Brain microvascular endothelial cell (primary cell): ENCODE measurements around the gene MSANTD3.
A peak's percentile ranks its signal among the peaks of the same experiment; 100 is the strongest.

Source experiments
- DNase-seq: peaks from one replicate; pipeline ENCODE4 v3.0.0-alpha.2; 2020
- H3K27ac ChIP-seq: fragments of 250-450 bp; sonication (Bioruptor Pico); 2 replicates; pipeline ENCODE4 v1.5.1; 2020; ENCODE audit warnings: mild to moderate bottlenecking, moderate library complexity
- H3K27me3 ChIP-seq: fragments of 250-450 bp; sonication (Bioruptor Pico); replicated peaks from 2 replicates; pipeline ENCODE4 v1.5.1; 2020; ENCODE audit warnings: mild to moderate bottlenecking
- H3K36me3 ChIP-seq: fragments of 250-450 bp; sonication (Bioruptor Pico); replicated peaks from 2 replicates; pipeline ENCODE4 v1.5.1; 2020; ENCODE audit warnings: mild to moderate bottlenecking
- H3K4me3 ChIP-seq: 2 replicates; pipeline ENCODE4 v1.5.1; 2011; ENCODE audit warnings: low read depth, mild to moderate bottlenecking, control low read depth, low read length, moderate library complexity
- CTCF ChIP-seq: IDR thresholded peaks from 2 replicates; pipeline ENCODE4 v1.5.1; 2011; ENCODE audit warnings: low read depth, mild to moderate bottlenecking, moderate library complexity, low read length, control low read depth, inconsistent platforms; ENCODE audit errors: missing control alignments
- in situ Hi-C: cut with HindIII; loops from 2 replicates; pipeline ENCODE4 v1.10.0; 2017; ENCODE audit warnings: low sequenced_read_pairs, low pct_ligation_motif_present

MSANTD3 gene

GRCh38 chr9:100465761-100466160 lies 38.8 kb downstream of the MSANTD3 start:
- in situ Hi-C loops = no loop called here
- no peak for TF ChIP-seq CTCF
- H3K4me3 ChIP-seq = no peak overlapping the region
- no peaks in the 10 kb centered on the region for H3K36me3 ChIP-seq
- H3K27ac ChIP-seq = no peak overlapping the region
- no peak for DNase-seq
- H3K27me3 ChIP-seq = no peaks in the 10 kb centered on the region

DNA sequence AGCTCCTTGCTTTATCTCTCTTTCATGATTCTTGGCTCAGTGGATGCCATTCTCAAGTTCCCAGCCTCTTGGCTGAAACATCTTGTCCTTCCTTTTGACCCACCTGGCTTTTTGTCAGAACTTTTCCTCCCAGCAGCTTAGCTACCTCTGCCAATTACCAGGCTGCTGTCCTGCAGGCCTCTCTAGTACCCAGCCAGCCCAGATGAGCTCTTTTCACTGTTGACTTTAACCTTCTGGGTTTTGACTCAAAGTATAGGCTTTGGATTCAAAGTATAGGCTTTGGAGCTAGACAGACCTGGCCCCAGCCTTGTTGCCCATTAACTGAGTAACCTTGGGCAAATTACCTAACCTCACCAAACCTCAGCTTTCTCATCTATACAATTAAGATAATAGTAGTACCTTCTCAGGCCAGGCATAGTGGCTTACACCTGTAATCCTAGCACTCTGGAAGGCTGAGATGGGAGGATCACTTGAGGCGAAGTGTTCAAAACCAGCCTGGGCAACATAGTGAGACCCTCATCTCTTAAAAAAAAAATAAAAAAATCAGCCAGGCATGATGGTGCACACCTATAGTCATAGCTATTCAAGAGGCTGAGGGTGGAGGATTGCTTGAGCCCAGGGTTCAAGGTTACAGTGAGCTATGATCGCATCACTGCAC lies 39.4 kb downstream of the MSANTD3 start:
- H3K27ac ChIP-seq = no peak overlapping the region
- no peak for TF ChIP-seq CTCF
- DNase-seq = no peak
- H3K27me3 ChIP-seq = no peaks in the 10 kb centered on the region
- H3K4me3 ChIP-seq = no peak overlapping the region
- in situ Hi-C loops = no loop called here
- H3K36me3 ChIP-seq = no peaks in the 10 kb centered on the region

DNA sequence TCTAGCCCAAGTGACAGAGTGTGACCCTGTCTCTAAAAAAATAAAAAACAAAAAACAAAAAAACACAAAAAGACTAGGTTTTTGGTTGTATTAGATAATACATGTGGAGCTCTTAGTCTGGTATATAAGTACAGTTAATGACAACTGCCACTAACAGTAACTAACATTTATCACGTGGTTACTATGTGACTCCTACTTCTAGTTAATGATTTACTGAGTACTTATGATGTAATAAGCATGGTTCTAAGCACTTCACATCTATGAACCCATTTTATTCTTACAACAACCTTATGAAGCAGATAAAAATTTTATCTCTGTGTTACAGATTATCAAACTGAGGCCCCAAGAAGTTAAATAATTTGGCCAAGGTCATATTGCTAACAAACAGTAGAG lies 39.9 kb downstream of the MSANTD3 start:
- no peak for TF ChIP-seq CTCF
- no peak for DNase-seq
- H3K27ac ChIP-seq = no peak overlapping the region
- in situ Hi-C loops = no loop called here
- no peak overlapping the region for H3K4me3 ChIP-seq
- H3K36me3 ChIP-seq = no peaks in the 10 kb centered on the region
- H3K27me3 ChIP-seq = no peaks in the 10 kb centered on the region

DNA sequence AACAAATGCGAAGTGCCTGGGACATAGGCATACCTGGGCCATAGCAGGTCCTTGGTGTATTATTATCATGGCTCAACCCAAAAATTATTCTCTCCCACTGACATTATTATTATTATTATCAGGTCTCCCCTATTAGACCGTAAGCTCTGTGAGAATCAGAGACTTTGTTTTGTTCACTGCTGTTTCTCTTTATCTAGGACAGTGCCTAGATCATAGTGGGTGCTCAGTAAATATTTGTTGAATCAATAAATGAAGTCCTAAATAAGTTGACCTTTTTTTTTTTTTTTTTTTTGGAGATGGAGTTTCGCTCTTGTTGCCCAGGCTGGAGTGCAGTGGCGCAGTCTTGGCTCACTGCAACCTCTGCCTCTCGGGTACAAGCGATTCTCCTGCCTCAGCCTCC lies 41.1 kb downstream of the MSANTD3 start:
- Histone ChIP-seq H3K4me3 (no peak overlapping the region), H3K27me3 (no peaks in the 10 kb centered on the region), H3K27ac (no peak overlapping the region), H3K36me3 (no peaks in the 10 kb centered on the region)
- in situ Hi-C loops = no loop called here
- no peak for TF ChIP-seq CTCF
- DNase-seq = no peak

- Histone ChIP-seq H3K27ac (no peak overlapping the region), H3K27me3 (no peaks in the 10 kb centered on the region), H3K4me3 (peak overlapping the region; percentile 66), H3K36me3 (no peaks in the 10 kb centered on the region)
- TF ChIP-seq CTCF = no peak
- in situ Hi-C loops = no loop called here
- no peak for DNase-seq
These were observed 45.3 kb downstream of the MSANTD3 start for GRCh38 chr9:100472268-100472667.

- DNase-seq = no peak
- peak within 1 kb of the TSS; percentile 66 for H3K4me3 ChIP-seq
- no peak within 1 kb of the TSS for H3K27ac ChIP-seq
- no peaks in the 10 kb centered on the region for H3K36me3 ChIP-seq
- H3K27me3 ChIP-seq = no peaks in the 10 kb centered on the region
- TF ChIP-seq CTCF = peak; percentile 33
- in situ Hi-C loops = no loop called here
These were observed 45.9 kb downstream of the MSANTD3 start, which contains the start of gene TMEFF1 for GRCh38 chr9:100472788-100473275. Gene TMEFF1 (plus strand): TSS chr9:100473149. CDS start chr9:100473545, 396 bp downstream.
